ENCODE measurements around the gene RTEL1. TPM values are rescaled to one million over a fixed set of nuclear protein-coding genes. Genes with fewer than 3 reads are reported as not detected.

The RTEL1 gene
- total RNA-seq, 1 experiment from 2014 or later = 51.1 TPM

- Histone ChIP-seq H3K4me3 (ENCODE audit: low read depth, low read length) (peak overlapping the region; percentile 96), H3K4me1 (peaks cover 14% of the 10 kb centered on the region), H3K36me3 (ENCODE audit: control insufficient read depth, insufficient read depth, low read length) (peaks cover 23% of the 10 kb centered on the region), H3K9me3 (peaks cover 9% of the 10 kb centered on the region), H3K27me3 (replicated peaks; ENCODE audit: control insufficient read depth, insufficient read depth, low read length) (no peaks in the 10 kb centered on the region)
- Mint-ChIP-seq H3K36me3 (ENCODE audit: insufficient read depth, unreplicated experiment) (peaks cover 100% of the 10 kb centered on the region), H3K27ac (ENCODE audit: unreplicated experiment) (peak overlapping the region; percentile 84), H3K4me3 (ENCODE audit: unreplicated experiment) (peak overlapping the region; percentile 87), H3K9me3 (ENCODE audit: unreplicated experiment) (peaks cover 16% of the 10 kb centered on the region), H3K27me3 (ENCODE audit: insufficient read depth, unreplicated experiment) (no peaks in the 10 kb centered on the region), H3K4me1 (ENCODE audit: low read depth, unreplicated experiment) (peaks cover 16% of the 10 kb centered on the region)
- TF ChIP-seq CTCF (IDR thresholded peaks at IDR 0.05; ENCODE audit: insufficient read depth in 1 of 2, low read depth in 1 of 2, low read length in 1 of 2, severe bottlenecking in 1 of 2, unreplicated experiment in 1 of 2) = no peak
- DNase-seq = no peak
- no TSS peak for BruUV-seq (replicated peaks)
- ChIA-PET POLR2A (interaction anchor here (1.3 kb wide), 1 partner anchor 12 kb away, joined by 7 read pairs; the partner anchor contains the start of gene TNFRSF6B), CTCF (interaction anchor here (3.0 kb wide), 1 partner anchor 32 kb away, joined by 25 read pairs; no protein-coding TSS in a partner anchor)
- intact Hi-C loops (cut with micrococcal nuclease; ENCODE audit: unreplicated experiment) = no loop called here
Measured at GRCh38 chr20:63709149-63709527, 51.0 kb downstream of the RTEL1 start.

- Mint-ChIP-seq H3K27ac (ENCODE audit: unreplicated experiment) (peak overlapping the region; percentile 53), H3K4me3 (ENCODE audit: unreplicated experiment) (peak overlapping the region; percentile 87), H3K27me3 (ENCODE audit: insufficient read depth, unreplicated experiment) (no peaks in the 10 kb centered on the region), H3K36me3 (ENCODE audit: insufficient read depth, unreplicated experiment) (peaks cover 100% of the 10 kb centered on the region), H3K4me1 (ENCODE audit: low read depth, unreplicated experiment) (peaks cover 16% of the 10 kb centered on the region), H3K9me3 (ENCODE audit: unreplicated experiment) (peaks cover 16% of the 10 kb centered on the region)
- TF ChIP-seq CTCF (IDR thresholded peaks at IDR 0.05; ENCODE audit: insufficient read depth in 1 of 2, low read depth in 1 of 2, low read length in 1 of 2, severe bottlenecking in 1 of 2, unreplicated experiment in 1 of 2) = no peak
- ChIA-PET CTCF (interaction anchor here (0.7 to 1.2 kb wide), 3 partner anchors 25 to 521 kb away, joined by 3 to 7 read pairs (median 4); partner anchors contain the start of gene LIME1), POLR2A (no interaction called here)
- Histone ChIP-seq H3K4me1 (peaks cover 14% of the 10 kb centered on the region), H3K4me3 (ENCODE audit: low read depth, low read length) (no peak overlapping the region), H3K27me3 (replicated peaks; ENCODE audit: control insufficient read depth, insufficient read depth, low read length) (no peaks in the 10 kb centered on the region), H3K9me3 (peaks cover 23% of the 10 kb centered on the region), H3K36me3 (ENCODE audit: control insufficient read depth, insufficient read depth, low read length) (peaks cover 17% of the 10 kb centered on the region)
- no TSS peak for BruUV-seq (replicated peaks)
- no peak for DNase-seq
- intact Hi-C loops (cut with micrococcal nuclease; ENCODE audit: unreplicated experiment) = no loop called here
Measured at GRCh38 chr20:63711085-63711645, 53.1 kb downstream of the RTEL1 start.

- POLR2A ChIA-PET = no interaction called here
Measured at GRCh38 chr20:63712191-63712590, 54.1 kb downstream of the RTEL1 start.

More at GRCh38 chr20:63712191-63712590, 54.1 kb downstream of the RTEL1 start:
- Mint-ChIP-seq H3K4me3 (ENCODE audit: unreplicated experiment) (no peak overlapping the region), H3K36me3 (ENCODE audit: insufficient read depth, unreplicated experiment) (peaks cover 100% of the 10 kb centered on the region), H3K9me3 (ENCODE audit: unreplicated experiment) (peaks cover 16% of the 10 kb centered on the region), H3K27ac (ENCODE audit: unreplicated experiment) (no peak overlapping the region), H3K27me3 (ENCODE audit: insufficient read depth, unreplicated experiment) (no peaks in the 10 kb centered on the region), H3K4me1 (ENCODE audit: low read depth, unreplicated experiment) (peaks cover 8% of the 10 kb centered on the region)
- intact Hi-C loops (cut with micrococcal nuclease; ENCODE audit: unreplicated experiment) = no loop called here
- peaks cover 14% of the 10 kb centered on the region for H3K36me3 ChIP-seq (ENCODE audit: control insufficient read depth, insufficient read depth, low read length)
- no peak overlapping the region for H3K4me3 ChIP-seq (ENCODE audit: low read depth, low read length)
- H3K4me1 ChIP-seq = peaks cover 8% of the 10 kb centered on the region; the same call in 1 of the 2 replicates
- TF ChIP-seq CTCF (IDR thresholded peaks at IDR 0.05; ENCODE audit: insufficient read depth in 1 of 2, low read depth in 1 of 2, low read length in 1 of 2, severe bottlenecking in 1 of 2, unreplicated experiment in 1 of 2) = no peak
- CTCF ChIA-PET = no interaction called here
- no peak for DNase-seq
- peaks cover 23% of the 10 kb centered on the region for H3K9me3 ChIP-seq
- no TSS peak for BruUV-seq (replicated peaks)
- no peaks in the 10 kb centered on the region for H3K27me3 ChIP-seq (replicated peaks; ENCODE audit: control insufficient read depth, insufficient read depth, low read length)
